ENCODE results near the gene ZC3H12D.

ZC3H12D gene

DNA sequence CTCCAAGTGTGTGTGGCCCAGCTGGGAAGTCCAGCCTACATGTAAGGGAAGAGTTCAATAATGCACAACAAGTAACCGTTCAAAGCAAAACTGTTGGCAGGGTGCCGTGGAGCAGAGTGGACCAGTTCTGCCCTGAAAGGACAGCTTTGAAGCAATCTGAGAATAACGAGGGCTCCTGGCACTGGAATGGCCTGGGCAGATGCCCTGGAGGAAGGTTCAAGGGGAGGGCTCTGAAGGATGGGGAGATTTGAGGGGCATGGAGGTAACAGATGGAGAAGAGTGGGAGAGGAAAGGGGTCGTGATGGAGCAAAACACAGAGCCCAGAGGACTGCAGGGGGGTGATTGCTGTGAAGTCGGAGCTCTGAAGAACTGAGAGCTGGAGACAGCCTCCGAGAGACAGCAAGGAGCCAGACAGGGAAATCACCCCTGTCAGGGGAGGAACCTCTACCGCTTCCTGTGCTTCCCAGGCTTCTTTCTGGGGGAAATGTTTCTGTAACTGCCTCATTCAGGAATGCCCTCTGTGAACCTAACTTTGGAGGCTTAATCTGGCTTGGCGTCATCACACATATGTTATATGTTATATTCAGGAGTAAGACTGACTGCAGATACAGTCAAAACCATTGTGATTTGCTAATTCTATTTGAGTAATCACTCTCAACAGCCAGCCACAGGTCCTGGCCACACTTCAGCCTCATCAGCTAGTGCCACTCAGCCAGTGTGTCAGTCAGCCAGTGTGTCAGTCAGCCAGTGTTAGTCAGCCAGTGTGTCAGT lies 41.2 kb downstream of the ZC3H12D start:
- DNase-seq (ENCODE audit: low read depth, low spot score), result no peak

DNA sequence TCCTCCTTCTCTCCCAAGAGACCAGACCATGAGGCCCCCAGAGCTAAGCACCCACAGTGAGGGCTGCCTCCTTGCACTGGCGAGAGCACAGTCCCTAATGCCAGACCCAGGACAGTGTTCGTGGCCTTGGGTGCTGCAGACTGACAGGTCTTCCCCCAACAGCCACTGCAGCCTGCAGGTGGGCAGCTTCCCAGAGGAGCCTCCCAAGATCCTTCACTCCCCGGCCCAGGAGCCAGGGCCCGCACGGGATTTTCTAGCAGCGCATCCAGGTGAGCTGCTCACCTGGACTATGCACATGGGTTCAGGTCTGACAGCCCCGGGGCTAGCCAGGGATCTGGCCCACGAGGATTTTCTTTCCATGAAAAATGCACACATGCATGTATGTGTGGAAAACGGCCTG lies 43.1 kb downstream of the ZC3H12D start:
- DNase-seq (ENCODE audit: low read depth, low spot score), result no peak

DNA sequence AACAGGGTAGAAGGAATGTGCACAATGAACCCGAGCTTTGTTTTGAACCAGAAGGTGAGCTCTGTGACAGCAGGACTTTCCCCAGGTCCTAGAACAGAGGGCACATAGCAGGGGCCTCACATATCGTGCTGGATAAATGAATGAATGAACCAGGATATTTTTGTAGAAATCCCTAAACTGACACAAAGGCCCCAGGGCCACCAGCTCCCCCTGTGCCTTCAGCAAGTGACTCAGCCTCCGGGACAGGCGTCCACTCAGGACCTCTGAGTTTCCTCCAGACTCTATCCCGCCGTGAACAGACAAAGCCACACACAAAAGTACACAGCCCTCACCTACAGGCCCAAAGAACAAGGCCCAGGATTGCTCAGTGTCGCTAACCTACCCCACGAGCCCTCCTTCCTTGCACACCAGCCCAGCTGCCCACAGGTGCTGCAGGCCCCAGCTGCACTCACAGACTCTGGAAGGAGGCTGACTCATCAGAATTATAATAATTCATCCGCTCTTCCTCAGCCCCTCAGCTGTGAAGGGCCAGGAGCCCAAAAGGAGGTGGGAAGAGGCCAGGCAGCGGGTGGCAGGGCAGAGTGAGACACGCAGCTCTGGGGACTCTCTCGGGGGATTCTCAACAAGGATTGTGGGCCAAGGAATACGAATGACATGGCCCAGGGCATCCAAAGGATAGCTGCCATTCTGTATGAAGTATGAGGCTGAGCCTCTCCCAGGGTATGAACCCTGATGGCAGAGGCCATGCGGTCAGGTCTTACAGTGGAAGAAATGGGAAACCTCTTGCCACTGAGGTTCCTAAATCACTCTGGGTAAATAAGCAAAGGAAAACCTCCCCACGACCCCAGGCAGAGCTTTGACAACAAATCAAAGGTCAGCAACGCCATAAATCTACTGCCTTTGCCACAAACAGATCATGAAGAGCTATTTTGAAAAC lies 43.8 kb downstream of the ZC3H12D start:
- no peak for DNase-seq (ENCODE audit: low read depth, low spot score)

- no peak for DNase-seq (ENCODE audit: low read depth, low spot score)
These were observed 45.2 kb downstream of the ZC3H12D start for GRCh38 chr6:149439626-149440025.

DNA sequence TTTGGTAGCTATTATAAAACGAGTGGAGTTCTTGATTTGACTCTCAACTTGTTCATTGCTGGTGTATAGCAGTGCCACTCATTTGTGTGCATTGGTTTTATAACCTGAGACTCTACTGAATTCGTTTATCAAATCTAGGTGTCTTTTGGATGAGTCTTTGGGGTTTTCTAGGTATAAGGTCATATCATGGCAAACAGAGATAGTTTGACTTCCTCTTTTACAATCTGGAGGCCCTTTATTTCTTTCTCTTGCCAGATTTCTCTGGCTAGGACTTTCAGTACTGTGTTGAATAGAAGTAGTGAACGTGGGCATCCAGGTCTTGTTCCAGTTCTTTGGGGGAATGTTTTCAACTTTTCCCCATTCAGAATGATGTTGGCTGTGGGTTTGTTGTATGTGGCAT lies 46.0 kb downstream of the ZC3H12D start:
- no peak for DNase-seq (ENCODE audit: low read depth, low spot score)

DNA sequence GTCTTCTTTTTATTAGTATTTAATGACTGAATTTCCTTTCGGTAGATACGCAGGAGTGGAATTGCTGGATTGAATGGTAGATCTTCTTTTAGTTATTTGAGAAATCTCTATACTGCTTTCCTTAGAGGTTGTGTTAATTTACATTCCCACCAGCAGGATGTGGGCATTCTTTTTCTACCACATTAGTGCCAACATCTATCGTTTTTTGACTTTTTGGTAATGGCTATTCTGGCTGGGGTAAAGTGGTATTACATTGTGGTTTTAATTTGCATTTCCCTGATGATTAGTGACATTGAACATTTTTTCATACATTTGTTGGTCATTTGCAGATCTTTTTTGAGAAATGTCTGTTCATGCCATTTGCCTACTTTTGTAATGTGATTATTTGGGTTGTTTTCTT lies 47.6 kb downstream of the ZC3H12D start:
- no peak for DNase-seq (ENCODE audit: low read depth, low spot score)

- no peak for DNase-seq (ENCODE audit: low read depth, low spot score)
These were observed 48.2 kb downstream of the ZC3H12D start for GRCh38 chr6:149436647-149437046.

GRCh38 chr6:149435919-149436586 lies 48.8 kb downstream of the ZC3H12D start:
- no peak for DNase-seq (ENCODE audit: low read depth, low spot score)

GRCh38 chr6:149433881-149434280 lies 50.9 kb downstream of the ZC3H12D start:
- DNase-seq (ENCODE audit: low read depth, low spot score), result no peak

DNA sequence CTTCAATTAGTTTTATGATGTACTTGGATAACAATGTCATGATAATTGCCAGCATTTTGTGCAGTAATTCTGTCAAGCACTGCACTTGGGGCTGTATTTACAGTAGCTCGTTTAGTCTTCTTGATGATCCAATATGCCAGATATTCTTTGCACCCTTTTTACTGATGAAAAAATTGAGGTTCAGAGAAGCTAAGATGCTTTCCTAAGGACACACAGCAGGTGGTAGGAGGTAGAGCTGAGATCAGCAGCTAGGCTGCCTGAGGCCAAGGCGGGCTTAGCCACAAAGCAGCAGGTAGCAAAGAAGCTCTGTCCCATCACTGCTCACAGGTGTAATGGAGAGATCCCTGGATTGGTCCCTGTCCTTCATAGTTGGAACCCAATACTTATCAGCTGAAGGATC lies 51.4 kb downstream of the ZC3H12D start:
- DNase-seq (ENCODE audit: low read depth, low spot score), result no peak

DNA sequence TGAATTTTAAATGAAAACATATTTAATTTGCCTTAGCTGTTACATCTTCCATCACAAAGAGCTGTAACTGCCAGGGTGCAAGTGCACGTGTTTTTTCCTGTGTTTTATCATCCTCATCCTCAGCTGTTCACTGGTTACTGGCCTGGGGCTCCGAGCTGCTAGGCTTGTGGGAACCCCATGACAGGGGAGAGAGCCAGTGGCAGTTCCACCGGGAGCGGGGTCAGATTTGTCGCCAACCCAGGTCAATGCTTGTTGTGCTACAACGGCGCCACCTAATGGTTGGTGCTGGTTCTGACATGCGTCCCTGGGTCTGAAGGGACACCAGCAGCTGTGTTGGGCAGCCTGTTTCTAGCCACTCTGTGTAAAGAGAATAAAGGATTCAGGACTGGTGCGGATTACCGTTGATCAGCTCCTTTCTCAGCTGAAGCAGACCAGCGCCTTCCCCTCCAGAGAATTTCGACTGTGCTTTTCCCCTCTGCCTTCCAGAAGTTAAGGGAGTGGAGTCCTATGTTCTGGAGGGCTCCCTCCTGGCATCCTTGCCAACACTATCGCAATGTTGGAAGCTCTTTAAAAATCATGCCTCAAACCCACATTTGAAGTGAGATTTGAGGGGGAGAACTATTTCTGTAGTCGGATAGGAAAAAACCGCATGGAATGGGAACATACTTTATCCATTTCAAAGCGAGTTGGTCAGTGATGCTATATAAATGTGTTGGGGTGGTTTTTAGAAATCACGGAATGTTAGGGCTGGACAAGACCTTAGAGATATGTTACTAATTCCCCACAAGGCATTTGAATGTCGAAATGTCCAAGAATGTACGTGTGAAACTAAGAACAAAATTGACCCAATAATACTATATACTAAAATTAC lies 52.7 kb downstream of the ZC3H12D start:
- DNase-seq (ENCODE audit: low read depth, low spot score), result peak; percentile 84

GRCh38 chr6:149429427-149430360 lies 55.1 kb downstream of the ZC3H12D start:
- no peak for DNase-seq (ENCODE audit: low read depth, low spot score)

DNA sequence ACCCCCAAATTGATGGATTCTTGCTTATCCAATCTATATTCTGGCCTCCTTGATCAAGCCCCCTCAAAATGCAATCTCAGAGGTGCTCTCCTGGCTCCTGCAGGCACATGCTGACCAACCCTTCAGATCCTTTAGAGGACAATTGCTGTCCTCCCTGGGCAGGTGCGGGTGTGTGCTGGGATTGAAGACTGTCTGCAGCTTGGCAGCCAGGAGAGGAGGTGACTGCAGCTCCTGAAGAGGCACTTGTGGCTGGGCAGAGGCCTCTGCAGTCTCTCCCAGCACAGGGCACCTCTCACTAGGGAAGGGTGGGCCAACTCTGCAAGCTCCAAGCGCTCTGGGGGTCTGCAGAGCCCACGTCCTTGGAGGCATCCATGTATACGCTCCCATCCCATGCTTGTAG lies 56.2 kb downstream of the ZC3H12D start:
- no peak for DNase-seq (ENCODE audit: low read depth, low spot score)

GRCh38 chr6:149425754-149426153 lies 59.1 kb downstream of the ZC3H12D start:
- DNase-seq (ENCODE audit: low read depth, low spot score), result no peak

DNA sequence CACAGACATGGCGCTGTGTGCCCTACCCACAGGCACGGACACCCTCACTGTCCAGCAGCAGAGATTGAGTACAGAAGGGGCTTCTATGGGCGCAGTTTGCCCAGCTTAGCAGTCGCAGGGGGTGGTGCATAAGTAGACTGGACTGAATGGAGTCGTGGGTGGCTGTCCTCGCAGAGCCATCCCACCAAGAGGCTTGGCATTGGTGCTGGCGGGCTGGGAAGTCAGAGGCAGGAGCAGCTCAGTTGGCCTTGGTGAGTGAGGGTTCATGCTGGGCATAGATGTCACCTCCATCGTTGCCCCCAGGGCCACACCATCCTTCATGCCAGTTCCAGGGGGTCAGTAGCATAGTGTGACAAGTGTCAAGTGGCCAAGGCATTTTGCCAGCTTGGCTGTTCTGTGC lies 59.6 kb downstream of the ZC3H12D start:
- DNase-seq (ENCODE audit: low read depth, low spot score), result no peak

- no peak for DNase-seq (ENCODE audit: low read depth, low spot score)
These were observed 60.8 kb downstream of the ZC3H12D start for GRCh38 chr6:149423964-149424440.

GRCh38 chr6:149422581-149422980 lies 62.2 kb downstream of the ZC3H12D start:
- no peak for DNase-seq (ENCODE audit: low read depth, low spot score)

DNA sequence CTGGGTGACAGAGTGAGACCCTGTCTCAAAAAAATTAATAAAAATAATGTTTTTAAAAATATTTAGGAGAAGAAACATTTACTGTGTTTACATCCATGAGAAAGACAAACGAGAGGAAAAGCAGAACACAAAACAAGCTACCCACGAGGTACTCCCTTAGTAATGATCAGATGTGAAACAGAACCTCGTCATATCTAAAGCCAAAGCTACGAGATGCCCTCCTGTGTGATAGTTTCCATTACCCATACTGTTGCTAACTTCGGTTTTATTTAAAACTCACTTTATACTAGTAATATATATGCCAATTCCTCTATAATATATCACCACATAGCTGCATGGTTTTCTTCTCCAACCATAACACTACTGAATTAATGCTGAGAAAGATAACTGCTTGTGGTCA lies 63.7 kb downstream of the ZC3H12D start:
- DNase-seq (ENCODE audit: low read depth, low spot score), result no peak

DNA sequence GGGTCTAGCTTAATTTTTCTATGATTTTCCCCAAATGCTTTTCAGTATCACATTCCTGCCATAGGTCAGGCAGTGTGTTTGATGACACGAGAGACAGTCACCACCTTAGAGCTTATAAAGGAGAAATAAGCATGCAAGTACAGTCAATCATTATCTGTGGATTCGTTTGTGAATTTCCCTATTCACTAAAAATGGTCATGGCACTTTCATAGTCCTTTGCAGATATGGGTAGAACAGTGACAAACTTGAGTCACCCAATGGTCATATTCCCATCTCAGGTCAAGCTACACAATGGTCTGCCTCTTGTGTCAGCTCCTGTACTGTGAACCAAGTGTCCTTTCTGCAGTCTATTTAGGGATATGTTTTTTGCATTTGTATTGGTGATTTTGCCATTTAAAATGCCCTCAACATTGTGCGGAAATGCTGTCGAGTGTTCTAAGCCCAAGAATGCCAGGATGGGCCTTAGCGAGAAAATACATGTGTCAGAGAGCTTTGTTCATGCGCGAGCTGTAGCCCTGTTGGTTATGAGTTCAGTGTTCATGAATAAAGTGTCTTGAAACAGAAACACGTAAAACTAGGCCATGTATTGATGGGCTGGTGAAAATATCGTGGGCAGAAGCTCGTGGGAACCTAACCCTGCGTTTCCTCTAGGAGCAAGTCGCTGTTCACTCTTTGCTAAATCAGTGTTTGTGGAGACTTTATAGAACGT lies 65.0 kb downstream of the ZC3H12D start:
- no peak for DNase-seq (ENCODE audit: low read depth, low spot score)

Measured in activated CD4-positive, CD25-positive, alpha-beta regulatory T cell treated with anti-CD3 and anti-CD28 coated beads, Interleukin-2, amount 50 U/mL, for 16 hours (primary cell).